ENCODE results near the gene HS3ST3B1. TPM values are rescaled to one million over a fixed set of nuclear protein-coding genes. Genes with fewer than 3 reads are reported as not detected.

The HS3ST3B1 gene
- total RNA-seq, 2 donors from 2014 or later = 10.7 to 14.5 TPM

GRCh38 chr17:14340857-14341754 lies 40.2 kb downstream of the HS3ST3B1 start:
- peaks cover 46% of the 10 kb centered on the region for H3K4me1 Mint-ChIP-seq
- H3K4me3 Mint-ChIP-seq = peak overlapping the region; percentile 51
- peak overlapping the region; percentile 71 for H3K27ac Mint-ChIP-seq
- no peak for ATAC-seq (replicated peaks)
- H3K9me3 Mint-ChIP-seq = no peaks in the 10 kb centered on the region
- H3K27me3 Mint-ChIP-seq = no peaks in the 10 kb centered on the region
- peaks cover 30% of the 10 kb centered on the region for H3K36me3 Mint-ChIP-seq (ENCODE audit: low read depth)

GRCh38 chr17:14341866-14342265 lies 41.0 kb downstream of the HS3ST3B1 start:
- peaks cover 37% of the 10 kb centered on the region for H3K36me3 Mint-ChIP-seq (ENCODE audit: low read depth)
- no peaks in the 10 kb centered on the region for H3K27me3 Mint-ChIP-seq
- H3K4me1 Mint-ChIP-seq = peaks cover 40% of the 10 kb centered on the region
- no peak overlapping the region for H3K4me3 Mint-ChIP-seq
- no peak overlapping the region for H3K27ac Mint-ChIP-seq
- no peaks in the 10 kb centered on the region for H3K9me3 Mint-ChIP-seq
- no peak for ATAC-seq (replicated peaks)

- Mint-ChIP-seq H3K27ac (no peak overlapping the region), H3K36me3 (ENCODE audit: low read depth) (peaks cover 66% of the 10 kb centered on the region), H3K4me1 (no peaks in the 10 kb centered on the region), H3K4me3 (no peak overlapping the region), H3K9me3 (no peaks in the 10 kb centered on the region), H3K27me3 (no peaks in the 10 kb centered on the region)
- no peak for ATAC-seq (replicated peaks)
Measured at GRCh38 chr17:14346801-14347200, 45.9 kb downstream of the HS3ST3B1 start.

- Mint-ChIP-seq H3K4me1 (no peaks in the 10 kb centered on the region), H3K9me3 (no peaks in the 10 kb centered on the region), H3K36me3 (ENCODE audit: low read depth) (peaks cover 38% of the 10 kb centered on the region), H3K4me3 (peak overlapping the region; percentile 45), H3K27ac (peak overlapping the region; percentile 35), H3K27me3 (no peaks in the 10 kb centered on the region)
- peak; percentile 97 for ATAC-seq (replicated peaks)
Measured at GRCh38 chr17:14351493-14351892, 50.6 kb downstream of the HS3ST3B1 start.

- Mint-ChIP-seq H3K4me3 (peak overlapping the region; percentile 45), H3K27ac (peak overlapping the region; percentile 35), H3K9me3 (no peaks in the 10 kb centered on the region), H3K27me3 (no peaks in the 10 kb centered on the region), H3K36me3 (ENCODE audit: low read depth) (peaks cover 33% of the 10 kb centered on the region), H3K4me1 (no peaks in the 10 kb centered on the region)
- ATAC-seq (replicated peaks) = no peak
Measured at GRCh38 chr17:14352136-14352535, 51.3 kb downstream of the HS3ST3B1 start.

- H3K4me1 Mint-ChIP-seq = no peaks in the 10 kb centered on the region
- ATAC-seq (replicated peaks) = no peak
- no peaks in the 10 kb centered on the region for H3K9me3 Mint-ChIP-seq
- peaks cover 15% of the 10 kb centered on the region for H3K36me3 Mint-ChIP-seq (ENCODE audit: low read depth)
- H3K27ac Mint-ChIP-seq = no peak overlapping the region
- no peaks in the 10 kb centered on the region for H3K27me3 Mint-ChIP-seq
- H3K4me3 Mint-ChIP-seq = no peak overlapping the region
Measured at GRCh38 chr17:14353861-14354474, 53.1 kb downstream of the HS3ST3B1 start.

- ATAC-seq (replicated peaks) = no peak
- Mint-ChIP-seq H3K36me3 (ENCODE audit: low read depth) (peaks cover 6% of the 10 kb centered on the region), H3K9me3 (no peaks in the 10 kb centered on the region), H3K27ac (no peak overlapping the region), H3K4me1 (peaks cover 8% of the 10 kb centered on the region), H3K4me3 (no peak overlapping the region), H3K27me3 (no peaks in the 10 kb centered on the region)
Measured at GRCh38 chr17:14354807-14355206, 53.9 kb downstream of the HS3ST3B1 start.

- ATAC-seq (replicated peaks) = no peak
- H3K9me3 Mint-ChIP-seq = no peaks in the 10 kb centered on the region
- H3K4me1 Mint-ChIP-seq = peaks cover 8% of the 10 kb centered on the region
- H3K27me3 Mint-ChIP-seq = no peaks in the 10 kb centered on the region
- no peak overlapping the region for H3K4me3 Mint-ChIP-seq
- H3K27ac Mint-ChIP-seq = no peak overlapping the region
- no peaks in the 10 kb centered on the region for H3K36me3 Mint-ChIP-seq (ENCODE audit: low read depth)
Measured at GRCh38 chr17:14355556-14355955, 54.7 kb downstream of the HS3ST3B1 start.

- peaks cover 8% of the 10 kb centered on the region for H3K4me1 Mint-ChIP-seq
- H3K27me3 Mint-ChIP-seq = no peaks in the 10 kb centered on the region
- no peaks in the 10 kb centered on the region for H3K9me3 Mint-ChIP-seq
- no peak overlapping the region for H3K27ac Mint-ChIP-seq
- no peaks in the 10 kb centered on the region for H3K36me3 Mint-ChIP-seq (ENCODE audit: low read depth)
- peak; percentile 97 for ATAC-seq (replicated peaks)
- no peak overlapping the region for H3K4me3 Mint-ChIP-seq
Measured at GRCh38 chr17:14359163-14360020, 58.5 kb downstream of the HS3ST3B1 start.

GRCh38 chr17:14360856-14361255 lies 60.0 kb downstream of the HS3ST3B1 start:
- ATAC-seq (replicated peaks) = no peak

GRCh38 chr17:14361470-14361869 lies 60.6 kb downstream of the HS3ST3B1 start:
- H3K27ac Mint-ChIP-seq = no peak overlapping the region
- no peaks in the 10 kb centered on the region for H3K36me3 Mint-ChIP-seq (ENCODE audit: low read depth)
- peaks cover 8% of the 10 kb centered on the region for H3K4me1 Mint-ChIP-seq
- no peak overlapping the region for H3K4me3 Mint-ChIP-seq
- ATAC-seq (replicated peaks) = no peak
- H3K9me3 Mint-ChIP-seq = no peaks in the 10 kb centered on the region
- H3K27me3 Mint-ChIP-seq = no peaks in the 10 kb centered on the region

More at GRCh38 chr17:14360856-14361255, 60.0 kb downstream of the HS3ST3B1 start:
- Mint-ChIP-seq H3K4me1 (peaks cover 8% of the 10 kb centered on the region), H3K9me3 (no peaks in the 10 kb centered on the region), H3K4me3 (no peak overlapping the region), H3K36me3 (ENCODE audit: low read depth) (no peaks in the 10 kb centered on the region), H3K27ac (no peak overlapping the region), H3K27me3 (no peaks in the 10 kb centered on the region)

- ATAC-seq (replicated peaks) = no peak
- H3K4me3 Mint-ChIP-seq = no peak overlapping the region
- H3K4me1 Mint-ChIP-seq = peaks cover 8% of the 10 kb centered on the region
- H3K27ac Mint-ChIP-seq = no peak overlapping the region
- no peaks in the 10 kb centered on the region for H3K36me3 Mint-ChIP-seq (ENCODE audit: low read depth)
- H3K9me3 Mint-ChIP-seq = peaks cover under 1% of the 10 kb centered on the region
- no peaks in the 10 kb centered on the region for H3K27me3 Mint-ChIP-seq
Measured at GRCh38 chr17:14361945-14362508, 61.1 kb downstream of the HS3ST3B1 start.

- no peaks in the 10 kb centered on the region for H3K36me3 Mint-ChIP-seq (ENCODE audit: low read depth)
- no peaks in the 10 kb centered on the region for H3K27me3 Mint-ChIP-seq
- no peak for ATAC-seq (replicated peaks)
- H3K4me1 Mint-ChIP-seq = no peaks in the 10 kb centered on the region
- no peak overlapping the region for H3K4me3 Mint-ChIP-seq
- peaks cover 3% of the 10 kb centered on the region for H3K9me3 Mint-ChIP-seq
- no peak overlapping the region for H3K27ac Mint-ChIP-seq
Measured at GRCh38 chr17:14366199-14366598, 65.3 kb downstream of the HS3ST3B1 start.

GRCh38 chr17:14372461-14372860 lies 71.6 kb downstream of the HS3ST3B1 start:
- ATAC-seq (replicated peaks) = no peak
- H3K4me1 Mint-ChIP-seq = no peaks in the 10 kb centered on the region
- no peaks in the 10 kb centered on the region for H3K36me3 Mint-ChIP-seq (ENCODE audit: low read depth)
- no peak overlapping the region for H3K4me3 Mint-ChIP-seq
- H3K9me3 Mint-ChIP-seq = no peaks in the 10 kb centered on the region
- H3K27me3 Mint-ChIP-seq = no peaks in the 10 kb centered on the region
- no peak overlapping the region for H3K27ac Mint-ChIP-seq
